Measurements from ENCODE around the gene RGS19. TPM values are rescaled to one million over a fixed set of nuclear protein-coding genes. Genes with fewer than 3 reads are reported as not detected.

Gene RGS19
- total RNA-seq, 3 donors from 2014 or later = 4.7 to 6.9 (median 6.5) TPM

DNA sequence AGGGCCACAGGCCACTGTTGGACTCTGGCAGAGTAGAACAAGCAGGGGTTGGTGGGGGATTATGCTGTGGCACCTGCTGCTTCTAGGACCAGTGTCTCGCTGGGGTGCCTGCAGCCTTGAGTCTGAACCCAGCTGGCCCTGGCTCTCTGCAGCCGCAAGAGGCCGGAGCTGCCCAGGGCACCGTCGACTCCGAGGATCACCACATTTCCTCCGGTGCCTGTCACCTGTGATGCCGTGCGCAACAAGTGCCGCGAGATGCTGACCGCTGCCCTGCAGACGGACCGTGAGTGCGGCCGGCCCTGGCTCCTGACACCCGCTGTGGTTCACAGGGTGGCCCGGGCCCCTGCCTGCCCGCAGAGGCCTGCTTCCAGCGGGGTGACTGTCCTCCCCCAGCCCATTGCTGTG, 10.1 kb downstream of the RGS19 start:
- TF ChIP-seq, protein P1, sequence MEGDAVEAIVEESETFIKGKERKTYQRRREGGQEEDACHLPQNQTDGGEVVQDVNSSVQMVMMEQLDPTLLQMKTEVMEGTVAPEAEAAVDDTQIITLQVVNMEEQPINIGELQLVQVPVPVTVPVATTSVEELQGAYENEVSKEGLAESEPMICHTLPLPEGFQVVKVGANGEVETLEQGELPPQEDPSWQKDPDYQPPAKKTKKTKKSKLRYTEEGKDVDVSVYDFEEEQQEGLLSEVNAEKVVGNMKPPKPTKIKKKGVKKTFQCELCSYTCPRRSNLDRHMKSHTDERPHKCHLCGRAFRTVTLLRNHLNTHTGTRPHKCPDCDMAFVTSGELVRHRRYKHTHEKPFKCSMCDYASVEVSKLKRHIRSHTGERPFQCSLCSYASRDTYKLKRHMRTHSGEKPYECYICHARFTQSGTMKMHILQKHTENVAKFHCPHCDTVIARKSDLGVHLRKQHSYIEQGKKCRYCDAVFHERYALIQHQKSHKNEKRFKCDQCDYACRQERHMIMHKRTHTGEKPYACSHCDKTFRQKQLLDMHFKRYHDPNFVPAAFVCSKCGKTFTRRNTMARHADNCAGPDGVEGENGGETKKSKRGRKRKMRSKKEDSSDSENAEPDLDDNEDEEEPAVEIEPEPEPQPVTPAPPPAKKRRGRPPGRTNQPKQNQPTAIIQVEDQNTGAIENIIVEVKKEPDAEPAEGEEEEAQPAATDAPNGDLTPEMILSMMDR (IDR thresholded peaks at IDR 0.05) = no peak
- DNase-seq (no peak), ATAC-seq (no peak)
- Histone ChIP-seq H3K36me3 (ENCODE audit: low read depth) (no peaks in the 10 kb centered on the region), H3K9me3 (no peaks in the 10 kb centered on the region), H3K4me1 (ENCODE audit: low read depth) (no peaks in the 10 kb centered on the region), H3K4me3 (no peak overlapping the region)
- intact Hi-C loops (cut with DNase I, micrococcal nuclease) = no loop called here

DNA sequence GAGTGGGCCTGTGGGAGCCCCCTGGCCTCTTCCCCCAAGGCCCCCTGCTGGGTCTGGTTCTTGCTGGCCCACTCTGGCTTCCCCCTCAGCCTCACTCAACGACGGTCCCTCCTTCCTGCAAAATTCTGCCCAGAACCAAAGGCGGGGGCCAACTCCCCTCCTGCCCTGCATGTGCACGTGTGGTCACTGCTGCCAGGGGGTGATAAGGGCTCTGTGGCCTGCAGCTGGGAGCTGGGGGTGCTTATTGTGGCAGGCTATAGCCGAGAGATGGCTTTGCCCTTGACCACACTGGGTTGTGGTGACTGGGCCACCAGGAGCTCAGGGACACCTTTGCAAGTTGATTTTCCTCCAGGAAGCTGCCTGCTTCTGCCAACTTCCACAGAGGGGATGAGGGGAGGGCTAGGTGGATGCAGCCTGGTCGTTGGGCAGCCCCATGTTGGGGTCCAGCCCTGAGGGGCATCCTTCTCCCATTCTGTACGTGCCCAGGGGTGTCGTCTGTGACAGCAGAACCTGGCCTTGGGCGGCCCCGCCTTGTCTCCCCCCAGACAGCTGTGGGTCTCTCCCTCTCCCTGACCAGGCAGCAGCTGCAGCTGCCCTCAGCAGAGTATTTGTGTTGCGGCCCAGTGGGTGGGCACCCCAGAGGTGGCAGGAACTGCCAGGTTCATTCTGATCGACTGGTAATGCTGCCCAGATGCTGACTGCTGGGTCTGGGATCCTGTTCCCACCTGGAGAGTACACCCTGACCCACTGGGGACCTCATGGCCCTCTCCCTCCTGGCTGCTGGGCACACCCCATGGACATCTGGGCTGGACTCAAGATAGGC, 10.7 kb downstream of the RGS19 start:
- DNase-seq (no peak), ATAC-seq (no peak)
- no peaks in the 10 kb centered on the region for H3K4me1 ChIP-seq (ENCODE audit: low read depth)
- TF ChIP-seq, protein P1 (IDR thresholded peaks at IDR 0.05) = no peak
- no peak overlapping the region for H3K4me3 ChIP-seq
- H3K36me3 ChIP-seq (ENCODE audit: low read depth) = no peaks in the 10 kb centered on the region
- intact Hi-C loops (cut with DNase I, micrococcal nuclease) = no loop called here
- H3K9me3 ChIP-seq = no peaks in the 10 kb centered on the region

DNA sequence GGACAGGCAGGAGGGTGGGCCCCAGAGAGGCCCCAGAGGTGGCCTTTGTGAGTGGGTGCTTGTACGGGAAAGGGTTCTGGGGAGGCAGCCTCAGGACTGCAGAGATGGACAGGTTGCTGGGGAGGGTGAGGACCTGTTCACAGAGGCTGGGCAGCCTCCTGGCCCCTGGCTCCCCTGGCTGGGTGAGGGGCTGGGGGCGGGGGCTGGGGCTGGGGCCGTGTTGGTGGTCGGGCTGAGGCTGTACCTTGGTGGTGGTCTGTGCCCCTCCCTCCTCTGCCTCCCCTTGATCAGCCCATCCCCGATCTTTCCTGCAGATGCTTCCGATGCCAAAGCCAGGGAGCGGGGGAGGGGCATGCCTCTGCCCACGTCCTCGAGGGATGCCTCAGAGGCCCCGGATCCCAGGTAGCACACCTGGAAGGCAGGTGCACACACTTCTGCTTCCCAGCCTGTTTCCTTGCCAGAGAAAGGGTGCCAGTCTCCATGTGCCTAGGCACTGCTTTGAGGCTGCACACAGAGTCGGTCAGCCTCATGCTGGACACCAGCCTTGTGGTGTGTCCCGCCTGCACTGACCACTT, 11.5 kb downstream of the RGS19 start:
- no peaks in the 10 kb centered on the region for H3K36me3 ChIP-seq (ENCODE audit: low read depth)
- ATAC-seq = no peak
- H3K4me3 ChIP-seq = no peak overlapping the region
- TF ChIP-seq, protein P1 (IDR thresholded peaks at IDR 0.05) = no peak
- no peaks in the 10 kb centered on the region for H3K9me3 ChIP-seq
- intact Hi-C loops (cut with DNase I, micrococcal nuclease) = no loop called here
- no peaks in the 10 kb centered on the region for H3K4me1 ChIP-seq (ENCODE audit: low read depth)
- no peak for DNase-seq

DNA sequence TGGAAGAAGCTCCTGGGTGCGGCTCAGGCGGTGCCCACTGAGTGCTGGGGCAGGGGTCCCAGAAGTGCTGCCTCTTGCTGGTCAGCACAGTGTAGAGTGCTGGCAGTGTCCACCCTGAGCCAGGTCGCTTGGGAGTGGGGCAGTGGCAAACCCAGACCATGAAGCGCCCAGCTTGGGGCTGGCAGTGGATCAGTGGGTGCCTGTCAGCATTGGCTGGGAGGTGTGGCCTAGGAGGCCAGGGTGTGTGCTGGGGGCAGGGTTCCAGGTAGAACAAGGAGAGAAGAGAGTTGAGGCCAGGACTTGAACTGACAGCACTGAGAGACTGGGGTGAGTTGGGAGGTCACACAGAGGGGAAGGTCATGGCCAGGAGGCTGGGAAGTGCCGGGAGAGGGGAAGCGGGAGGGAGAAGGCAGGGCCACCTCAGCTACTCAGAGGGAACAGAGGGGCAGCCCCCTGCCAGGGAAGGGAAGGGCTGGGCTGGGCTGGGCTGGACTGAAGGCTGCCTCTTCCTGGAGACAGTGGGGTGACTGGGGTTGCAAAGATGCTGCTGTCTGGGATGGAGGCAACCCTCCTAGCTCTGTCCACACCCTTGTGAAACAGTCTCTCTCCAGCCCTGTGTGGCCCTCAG, 12.2 kb downstream of the RGS19 start:
- intact Hi-C loops (cut with DNase I, micrococcal nuclease) = no loop called here
- ATAC-seq (no peak), DNase-seq (no peak)
- Histone ChIP-seq H3K9me3 (no peaks in the 10 kb centered on the region), H3K36me3 (ENCODE audit: low read depth) (no peaks in the 10 kb centered on the region), H3K4me3 (no peak overlapping the region), H3K4me1 (ENCODE audit: low read depth) (peaks cover 4% of the 10 kb centered on the region)
- TF ChIP-seq, protein P1 (IDR thresholded peaks at IDR 0.05) = no peak

DNA sequence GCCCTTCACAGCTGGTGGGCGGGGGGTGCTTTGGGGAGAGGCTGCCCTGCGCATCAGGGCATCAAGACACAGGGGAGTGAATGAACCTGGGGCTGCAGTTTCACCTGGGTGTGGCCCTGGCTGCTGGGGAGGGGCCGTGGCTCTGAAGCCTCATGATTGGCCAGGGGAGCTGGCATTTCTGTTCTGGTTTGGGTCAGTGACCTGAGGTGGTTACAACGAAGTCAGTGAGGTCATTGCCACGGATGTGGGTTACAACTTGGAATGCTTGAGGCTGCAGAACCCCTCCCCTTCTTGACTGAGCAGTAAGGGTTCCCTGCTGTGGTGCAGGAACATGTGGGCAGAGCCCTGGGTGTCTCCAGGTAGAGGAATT, 13.4 kb downstream of the RGS19 start:
- no peak overlapping the region for H3K4me3 ChIP-seq
- H3K36me3 ChIP-seq (ENCODE audit: low read depth) = no peaks in the 10 kb centered on the region
- H3K9me3 ChIP-seq = no peaks in the 10 kb centered on the region
- peak; percentile 13 for ATAC-seq
- intact Hi-C loops (cut with DNase I, micrococcal nuclease) = no loop called here
- H3K4me1 ChIP-seq (ENCODE audit: low read depth) = peaks cover 4% of the 10 kb centered on the region
- TF ChIP-seq, protein P1 (IDR thresholded peaks at IDR 0.05) = no peak
- no peak for DNase-seq
